Retina (tissue), 1 donor: ENCODE results near the gene RXRA.
A peak's percentile ranks its signal among the peaks of the same experiment; 100 is the strongest.

Source experiments
- DNase-seq: peaks from one replicate; pipeline ENCODE4 v3.0.0-alpha.2; 2016

Gene RXRA

GRCh38 chr9:134403682-134404301 lies 77.5 kb downstream of the RXRA start:
- no peak for DNase-seq

- DNase-seq: no peak
Observed at GRCh38 chr9:134404376-134405358, 78.4 kb downstream of the RXRA start.

GRCh38 chr9:134405527-134405926 lies 79.3 kb downstream of the RXRA start:
- no peak for DNase-seq

GRCh38 chr9:134406366-134407120 lies 80.3 kb downstream of the RXRA start:
- no peak for DNase-seq

- peak; percentile 93 for DNase-seq
Observed at GRCh38 chr9:134407121-134407779, 81.0 kb downstream of the RXRA start.

- DNase-seq: no peak
Observed at GRCh38 chr9:134408389-134408788, 82.1 kb downstream of the RXRA start.

GRCh38 chr9:134408939-134409737 lies 82.9 kb downstream of the RXRA start:
- no peak for DNase-seq

GRCh38 chr9:134410071-134410834 lies 84.0 kb downstream of the RXRA start:
- DNase-seq: no peak

GRCh38 chr9:134410835-134411217 lies 84.6 kb downstream of the RXRA start:
- no peak for DNase-seq

- DNase-seq: peak; percentile 43
Observed at GRCh38 chr9:134411440-134412297, 85.4 kb downstream of the RXRA start.

GRCh38 chr9:134412298-134412711 lies 86.0 kb downstream of the RXRA start:
- DNase-seq: no peak

- no peak for DNase-seq
Observed at GRCh38 chr9:134413112-134413715, 87.0 kb downstream of the RXRA start.

GRCh38 chr9:134413890-134414623 lies 87.8 kb downstream of the RXRA start:
- peak; percentile 44 for DNase-seq

GRCh38 chr9:134414900-134415425 lies 88.7 kb downstream of the RXRA start:
- DNase-seq: no peak

GRCh38 chr9:134416385-134417015 lies 90.2 kb downstream of the RXRA start:
- no peak for DNase-seq

GRCh38 chr9:134418354-134418753 lies 92.1 kb downstream of the RXRA start:
- DNase-seq: no peak

- no peak for DNase-seq
Observed at GRCh38 chr9:134419000-134419683, 92.9 kb downstream of the RXRA start.

- peak; percentile 50 for DNase-seq
Observed at GRCh38 chr9:134419684-134420076, 93.4 kb downstream of the RXRA start.
